Body of pancreas (tissue), 4 donors: Measurements from ENCODE around the gene IL21R. TPM values are rescaled to one million over a fixed set of nuclear protein-coding genes. Genes with fewer than 3 reads are reported as not detected.

Experiments
- ATAC-seq: fragments of 150-250 bp; one replicate; pipeline ENCODE4 v1.9.1; 2016
- DNase-seq, 4 donors: peaks; one replicate each; pipeline ENCODE4 v3.0.0-alpha.2; 2019
- H3K27ac ChIP-seq, 4 donors: fragments of 200-600 bp; sonication (generic); 1 replicate in 3 of 4; 2 replicates in 1 of 4; pipeline versions ENCODE4 v1.5.1 to v1.6.1; 2016 to 2019; ENCODE audit warnings: mild to moderate bottlenecking in 1 of 4, mixed read lengths in 1 of 4, moderate library complexity in 1 of 4
- H3K27me3 ChIP-seq, 2 donors: fragments of 200-600 bp; sonication (generic); one replicate each; pipeline ENCODE4 v1.6.0; 2016; ENCODE audit warnings: mild to moderate bottlenecking in 1 of 2
- H3K36me3 ChIP-seq, 2 donors: fragments of 200-600 bp; sonication (generic); replicated peaks in 1 of 2; 2 replicates each; pipeline ENCODE4 v1.5.1; 2016; ENCODE audit warnings: low read depth in 2 of 2; ENCODE audit not compliant: insufficient read depth in 1 of 2
- H3K4me1 ChIP-seq: fragments of 200-600 bp; sonication (generic); one replicate; pipeline ENCODE4 v1.6.0; 2016
- H3K4me3 ChIP-seq, 2 donors: fragments of 200-600 bp; sonication (generic); 1 replicate in 1 of 2; 2 replicates in 1 of 2; pipeline ENCODE4 v1.5.1; 2016 to 2019
- H3K9me3 ChIP-seq, 3 donors: fragments of 200-600 bp; sonication (generic); 1 replicate in 2 of 3; 2 replicates in 1 of 3; pipeline ENCODE4 v1.5.1; 2016
- CTCF ChIP-seq, 7 experiments: fragments of 450-650 bp in 4 of 7; fragments of 200-600 bp in 3 of 7; sonication (generic) in 3 of 7; IDR thresholded peaks; one replicate each; pipeline ENCODE4 v1.5.1; 2016 to 2019; ENCODE audit warnings: antibody characterized with exemption in 7 of 7
- POLR2A ChIP-seq, 3 donors: fragments of 450-650 bp; IDR thresholded peaks; one replicate each; pipeline ENCODE4 v1.6.1; 2016; ENCODE audit warnings: antibody characterized with exemption in 3 of 3, mild to moderate bottlenecking in 2 of 3
- WGBS, 2 donors: methylation state at CpG; one replicate each; pipeline ENCODE4 v1.1.5; 2017; 5-methylcytosine and 5-hydroxymethylcytosine counted together
- intact Hi-C: fragments of 100-400 bp; cut with DNase I; formaldehyde crosslinking; loops from one replicate; pipeline ENCODE4 v1.15.1; 2023
- total RNA-seq, 2 donors: library from RNA; depleted of rRNA; stranded (reverse); fragments of >200 nt; gene quantifications; one replicate each; pipeline ENCODE4 v1.1.0, GENCODE V29; 2016

IL21R gene
- total RNA-seq, 2 donors from 2014 or later: 0.26 TPM; not detected in 1

GRCh38 chr16:27464626-27465482 lies 62.9 kb downstream of the IL21R start:
- Histone ChIP-seq H3K4me1 (no peaks in the 10 kb centered on the region), H3K9me3 (no peaks in the 10 kb centered on the region), H3K36me3 (peaks cover 41 to 74% of the 10 kb centered on the region in 2 donors), H3K27ac (no peak overlapping the region), H3K4me3 (no peak overlapping the region), H3K27me3 (no peaks in the 10 kb centered on the region)
- intact Hi-C loops: no loop called here
- ATAC-seq: no peak
- no peak for DNase-seq
- 85 to 87% methylated on average over 12 to 32 of the region's 33 CpGs for WGBS, 2 donors
- TF ChIP-seq POLR2A (IDR thresholded peaks at IDR 0.05) (no peak), CTCF (IDR thresholded peaks at IDR 0.05) (no peak)

GRCh38 chr16:27465483-27465879 lies 63.5 kb downstream of the IL21R start:
- ATAC-seq (no peak), DNase-seq (no peak)
- H3K36me3 ChIP-seq: peaks cover 42 to 75% of the 10 kb centered on the region in 2 donors
- WGBS, 2 donors: 76 to 100% methylated on average over 3 to 8 of the region's 8 CpGs
- TF ChIP-seq CTCF (IDR thresholded peaks at IDR 0.05) (no peak), POLR2A (IDR thresholded peaks at IDR 0.05) (no peak)
- H3K4me3 ChIP-seq: no peak overlapping the region
- intact Hi-C loops: no loop called here
- H3K4me1 ChIP-seq: no peaks in the 10 kb centered on the region
- no peaks in the 10 kb centered on the region for H3K27me3 ChIP-seq
- no peak overlapping the region for H3K27ac ChIP-seq
- no peaks in the 10 kb centered on the region for H3K9me3 ChIP-seq

- peaks cover 46 to 68% of the 10 kb centered on the region in 2 donors for H3K36me3 ChIP-seq
These were observed 67.1 kb downstream of the IL21R start for GRCh38 chr16:27468941-27469531.

GRCh38 chr16:27470567-27471431 lies 68.8 kb downstream of the IL21R start:
- H3K27ac ChIP-seq: no peak overlapping the region
- no peaks in the 10 kb centered on the region for H3K27me3 ChIP-seq
- ATAC-seq: no peak
- no peak for TF ChIP-seq CTCF (IDR thresholded peaks at IDR 0.05)
- TF ChIP-seq POLR2A (IDR thresholded peaks at IDR 0.05): no peak
- no peak overlapping the region for H3K4me3 ChIP-seq
- no peak for DNase-seq
- 86 to 91% methylated on average over 20 to 28 of the region's 28 CpGs for WGBS, 2 donors
- intact Hi-C loops: no loop called here
- H3K4me1 ChIP-seq: no peaks in the 10 kb centered on the region
- H3K9me3 ChIP-seq: no peaks in the 10 kb centered on the region
- peaks cover 31 to 65% of the 10 kb centered on the region in 2 donors for H3K36me3 ChIP-seq

More at GRCh38 chr16:27468941-27469531, 67.1 kb downstream of the IL21R start:
- H3K4me3 ChIP-seq: no peak overlapping the region
- ATAC-seq (no peak), DNase-seq (no peak)
- no peak overlapping the region for H3K27ac ChIP-seq
- no peaks in the 10 kb centered on the region for H3K27me3 ChIP-seq
- H3K4me1 ChIP-seq: no peaks in the 10 kb centered on the region
- TF ChIP-seq CTCF (IDR thresholded peaks at IDR 0.05) (no peak), POLR2A (IDR thresholded peaks at IDR 0.05) (no peak)
- intact Hi-C loops: no loop called here
- 96 to 98% methylated on average over 19 to 21 of the region's 22 CpGs for WGBS, 2 donors
- no peaks in the 10 kb centered on the region for H3K9me3 ChIP-seq
